Adipocyte (in vitro differentiated cells): Measurements from ENCODE around the gene FBXL14.
A peak's percentile ranks its signal among the peaks of the same experiment; 100 is the strongest.

Experiments
- DNase-seq: peaks from one replicate; pipeline ENCODE4 v3.0.0-alpha.2; 2015; ENCODE audit warnings: low read depth
- H3K27me3 ChIP-seq: replicated peaks from 2 replicates; pipeline ENCODE4 v1.7.0; 2013; ENCODE audit warnings: mild to moderate bottlenecking, low read length, moderate library complexity; ENCODE audit not compliant: control insufficient read depth, insufficient read depth
- H3K36me3 ChIP-seq: 2 replicates; pipeline ENCODE4 v1.7.0; 2013; ENCODE audit warnings: low read length, mild to moderate bottlenecking, moderate library complexity; ENCODE audit not compliant: control insufficient read depth, insufficient read depth, severe bottlenecking
- H3K4me1 ChIP-seq: 2 replicates; pipeline ENCODE4 v1.7.0; 2013; ENCODE audit warnings: mild to moderate bottlenecking, low read length, moderate library complexity; ENCODE audit not compliant: control insufficient read depth, insufficient read depth
- H3K4me3 ChIP-seq: 2 replicates; pipeline ENCODE4 v1.7.0; 2013; ENCODE audit warnings: mild to moderate bottlenecking, low read length, moderate library complexity
- H3K9ac ChIP-seq: 2 replicates; pipeline ENCODE4 v1.7.0; 2013; ENCODE audit warnings: mild to moderate bottlenecking, low read length, moderate library complexity
- H3K9me3 ChIP-seq: 2 replicates; pipeline ENCODE4 v1.7.0; 2013; ENCODE audit warnings: mild to moderate bottlenecking, low read length, moderate library complexity; ENCODE audit not compliant: control insufficient read depth

FBXL14 gene

DNA sequence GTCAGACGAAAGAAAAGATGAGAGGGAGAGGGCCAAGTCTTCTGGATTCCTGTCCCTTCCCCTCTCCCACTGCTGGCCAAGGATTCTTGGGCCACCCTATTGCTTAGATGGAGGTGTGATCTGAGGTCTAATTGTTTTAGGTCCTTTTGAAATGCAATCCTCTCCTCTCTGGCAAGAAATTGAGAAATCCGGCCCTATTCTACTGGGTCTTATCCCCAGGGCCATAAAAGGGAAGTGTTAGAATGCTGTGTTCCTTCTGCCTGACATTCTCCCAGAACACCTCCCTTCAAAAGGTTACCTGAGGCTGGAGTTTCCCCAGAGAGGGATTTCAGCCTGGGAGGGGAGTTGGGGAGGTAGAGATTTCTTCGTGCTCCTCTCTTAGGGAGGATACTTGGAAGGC is 39.1 kb upstream of the FBXL14 start:
- no peaks in the 10 kb centered on the region for H3K36me3 ChIP-seq

DNA sequence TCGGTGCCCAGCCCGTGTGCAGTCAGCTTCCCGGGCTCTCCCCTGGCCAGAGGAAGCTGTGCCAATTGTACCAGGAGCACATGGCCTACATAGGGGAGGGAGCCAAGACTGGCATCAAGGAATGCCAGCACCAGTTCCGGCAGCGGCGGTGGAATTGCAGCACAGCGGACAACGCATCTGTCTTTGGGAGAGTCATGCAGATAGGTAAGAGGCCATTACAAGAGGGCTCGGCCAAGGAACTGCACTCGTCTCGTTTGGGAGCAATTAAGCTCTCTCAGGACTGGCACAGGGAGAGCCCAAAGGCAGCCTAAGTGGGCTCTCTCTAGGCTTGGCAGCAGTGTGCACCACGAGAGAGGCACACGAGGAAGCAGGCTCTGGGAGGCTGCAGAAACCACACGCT is 38.3 kb upstream of the FBXL14 start:
- no peaks in the 10 kb centered on the region for H3K9me3 ChIP-seq
- H3K9ac ChIP-seq: no peak overlapping the region
- no peaks in the 10 kb centered on the region for H3K27me3 ChIP-seq
- H3K4me1 ChIP-seq: peaks cover 17% of the 10 kb centered on the region
- H3K36me3 ChIP-seq: no peaks in the 10 kb centered on the region
- no peak for DNase-seq
- no peak overlapping the region for H3K4me3 ChIP-seq

More for the DNA sequence above, 39.1 kb upstream of the FBXL14 start:
- Histone ChIP-seq H3K27me3 (no peaks in the 10 kb centered on the region), H3K9me3 (no peaks in the 10 kb centered on the region), H3K9ac (no peak overlapping the region), H3K4me1 (peaks cover 17% of the 10 kb centered on the region), H3K4me3 (no peak overlapping the region)
- DNase-seq: no peak

DNA sequence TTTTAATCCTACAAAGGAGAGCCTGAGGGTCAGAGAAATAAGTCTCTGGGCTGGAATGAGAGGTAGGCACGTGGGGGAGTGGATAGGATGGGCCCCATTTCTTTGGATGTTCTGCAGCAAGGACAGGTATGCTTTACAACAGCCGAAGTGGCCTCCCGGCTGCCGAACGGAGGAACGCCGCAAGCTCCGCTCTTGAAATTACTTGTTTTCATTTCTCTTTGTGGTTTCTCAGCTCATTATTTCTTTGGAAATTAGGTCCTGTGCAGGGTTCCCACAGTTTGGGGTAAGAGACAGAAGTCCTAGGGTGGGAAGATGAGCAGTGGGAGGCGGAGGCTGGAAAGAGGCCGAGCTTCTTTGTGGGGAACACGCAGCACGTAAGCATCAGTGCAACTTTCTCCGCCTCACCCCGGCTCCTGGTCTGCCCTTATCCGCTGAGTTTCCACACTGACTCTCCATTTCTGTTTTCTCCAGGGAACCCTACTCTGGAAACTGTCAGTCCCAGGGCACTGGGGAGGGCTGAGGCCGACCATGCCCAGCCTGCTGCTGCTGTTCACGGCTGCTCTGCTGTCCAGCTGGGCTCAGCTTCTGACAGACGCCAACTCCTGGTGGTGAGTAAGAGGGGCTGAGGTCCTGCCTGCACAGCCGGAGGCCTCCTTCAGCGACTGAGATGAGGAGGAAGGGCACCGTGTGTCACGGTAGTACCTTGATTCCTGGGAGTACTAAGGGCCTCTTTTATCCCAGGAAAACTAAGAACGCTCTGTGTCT is 36.6 kb upstream of the FBXL14 start:
- Histone ChIP-seq H3K9ac (peak overlapping the region; percentile 67), H3K36me3 (no peaks in the 10 kb centered on the region), H3K27me3 (no peaks in the 10 kb centered on the region), H3K4me3 (peak overlapping the region; percentile 77), H3K4me1 (peaks cover 17% of the 10 kb centered on the region), H3K9me3 (no peaks in the 10 kb centered on the region)
- DNase-seq: no peak

DNA sequence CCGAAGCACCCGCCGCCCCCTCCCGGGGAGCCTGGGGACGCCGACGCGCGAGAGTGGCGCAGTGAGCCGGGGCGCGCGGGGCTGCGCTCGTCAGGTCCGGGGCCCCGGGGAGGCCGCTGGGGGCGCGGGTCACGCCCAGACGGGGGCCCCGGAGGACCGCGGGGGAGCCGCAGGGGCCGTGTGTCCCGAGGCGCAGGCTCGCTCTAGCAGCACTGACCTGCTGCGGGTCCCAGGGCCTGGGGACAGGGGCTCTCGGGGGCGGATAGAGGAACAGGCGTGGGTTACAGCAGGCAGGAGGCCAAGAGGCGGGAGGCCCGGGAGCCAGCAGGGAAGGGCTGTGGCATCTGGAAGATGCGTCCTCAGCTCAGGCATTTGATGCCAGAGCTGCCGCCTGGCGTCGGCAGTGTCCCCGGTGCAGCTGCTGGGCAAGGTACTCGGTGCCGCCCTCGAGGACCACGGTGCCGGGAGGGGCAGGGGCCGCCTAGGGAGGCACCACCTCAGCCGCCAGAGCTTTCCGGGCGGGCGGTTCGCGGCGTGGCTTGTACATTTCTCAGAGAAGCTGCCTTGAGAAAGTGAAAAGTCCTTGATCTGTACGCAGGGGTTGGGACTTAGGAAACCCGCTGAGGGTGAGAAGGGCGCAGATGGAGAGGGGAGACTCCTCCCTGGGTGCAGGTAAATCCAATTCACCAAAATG is 35.9 kb upstream of the FBXL14 start:
- H3K9me3 ChIP-seq: no peaks in the 10 kb centered on the region
- H3K4me1 ChIP-seq: peaks cover 24% of the 10 kb centered on the region
- no peaks in the 10 kb centered on the region for H3K36me3 ChIP-seq
- no peaks in the 10 kb centered on the region for H3K27me3 ChIP-seq
- H3K4me3 ChIP-seq: peak overlapping the region; percentile 77
- DNase-seq: peak; percentile 28
- H3K9ac ChIP-seq: peak overlapping the region; percentile 67

DNA sequence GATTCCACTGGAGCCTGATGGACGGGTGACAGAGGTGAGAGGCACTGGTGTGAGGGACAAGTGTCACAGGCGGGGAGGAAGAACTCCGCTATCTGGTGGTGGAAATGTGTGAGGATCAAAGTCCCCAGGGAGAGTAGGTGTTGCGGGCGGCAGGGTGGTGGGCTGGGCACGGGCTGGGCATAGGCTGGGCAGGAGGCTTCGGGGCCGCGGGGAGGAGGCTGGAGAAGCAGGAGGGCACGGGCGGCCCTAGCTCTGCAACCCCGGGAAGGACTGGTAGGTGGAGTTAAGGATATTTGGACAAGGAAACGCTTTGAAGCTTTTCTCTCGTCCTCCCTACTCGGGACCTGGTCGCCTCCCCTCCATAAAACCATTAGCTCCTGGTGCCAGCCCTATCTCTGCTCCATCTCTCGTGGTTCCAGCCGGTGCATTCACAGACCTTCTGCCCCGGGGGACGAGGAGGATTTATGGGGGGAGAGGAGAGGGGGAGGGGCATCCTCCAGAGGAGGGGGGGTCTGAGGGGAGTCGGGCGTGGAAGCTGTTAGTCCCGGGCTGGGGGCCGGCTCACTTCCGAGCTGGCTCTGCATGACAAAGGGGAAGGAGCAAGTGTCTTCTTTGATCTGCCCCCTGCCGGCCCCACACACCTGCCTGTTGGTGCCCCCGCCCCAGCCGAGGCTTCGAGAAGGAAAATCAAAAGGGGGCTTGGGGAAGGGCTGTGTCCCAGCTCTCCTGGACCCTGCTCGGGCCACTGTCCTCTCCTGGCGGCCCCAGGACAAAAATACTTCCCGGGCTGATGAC is 35.2 kb upstream of the FBXL14 start:
- H3K36me3 ChIP-seq: no peaks in the 10 kb centered on the region
- H3K27me3 ChIP-seq: no peaks in the 10 kb centered on the region
- H3K4me3 ChIP-seq: peak overlapping the region; percentile 77
- H3K4me1 ChIP-seq: peaks cover 24% of the 10 kb centered on the region
- no peaks in the 10 kb centered on the region for H3K9me3 ChIP-seq
- H3K9ac ChIP-seq: peak overlapping the region; percentile 67
- no peak for DNase-seq

DNA sequence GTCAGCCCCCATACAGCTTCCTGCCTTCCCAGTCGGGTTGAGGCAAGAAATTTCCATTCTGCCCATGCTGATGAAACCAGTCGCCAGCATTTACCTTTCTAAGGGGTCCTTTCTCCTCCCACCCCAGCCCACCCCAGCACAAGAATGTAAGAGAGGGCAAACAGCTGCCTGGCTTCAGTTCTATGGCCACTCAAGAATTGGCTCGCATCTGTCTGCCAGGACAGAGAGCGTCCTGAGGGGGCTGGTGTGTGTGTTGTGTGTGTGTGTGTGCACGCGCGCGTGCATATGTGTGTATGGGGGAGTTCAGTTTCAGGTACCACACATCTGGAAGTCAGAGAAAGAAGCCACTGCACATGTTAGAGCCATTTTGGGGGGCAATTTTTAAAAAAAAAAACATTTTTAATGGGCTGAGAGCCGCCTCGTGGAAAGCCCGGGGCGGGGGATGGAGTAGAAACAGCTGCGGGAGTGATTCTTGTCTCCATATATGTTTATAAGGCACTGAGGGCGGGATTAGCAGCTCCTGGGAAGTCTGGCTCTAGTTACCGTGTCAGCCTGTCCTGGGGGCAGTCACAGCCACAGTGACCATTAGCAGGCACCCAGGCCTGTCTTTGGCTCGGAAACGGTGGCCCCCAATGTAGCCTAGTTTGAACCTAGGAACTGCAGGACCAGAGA is 34.4 kb upstream of the FBXL14 start, which contains the start of gene WNT5B:
WNT5B (plus strand) TSS at position 566 of the 672 bp plus-strand sequence. CDS start 2,124 bp downstream, outside the sequence.
- Histone ChIP-seq H3K9me3 (no peaks in the 10 kb centered on the region), H3K27me3 (no peaks in the 10 kb centered on the region), H3K36me3 (no peaks in the 10 kb centered on the region), H3K4me3 (peak within 1 kb of the TSS; percentile 77), H3K9ac (peak within 1 kb of the TSS; percentile 67), H3K4me1 (peaks cover 24% of the 10 kb centered on the region)
- DNase-seq: no peak

- H3K9me3 ChIP-seq: no peaks in the 10 kb centered on the region
- no peak overlapping the region for H3K9ac ChIP-seq
- H3K36me3 ChIP-seq: no peaks in the 10 kb centered on the region
- H3K4me1 ChIP-seq: peaks cover 28% of the 10 kb centered on the region
- DNase-seq: no peak
- H3K27me3 ChIP-seq: no peaks in the 10 kb centered on the region
- H3K4me3 ChIP-seq: no peak overlapping the region
Observed at GRCh38 chr12:1622406-1622805, 28.0 kb upstream of the FBXL14 start.

DNA sequence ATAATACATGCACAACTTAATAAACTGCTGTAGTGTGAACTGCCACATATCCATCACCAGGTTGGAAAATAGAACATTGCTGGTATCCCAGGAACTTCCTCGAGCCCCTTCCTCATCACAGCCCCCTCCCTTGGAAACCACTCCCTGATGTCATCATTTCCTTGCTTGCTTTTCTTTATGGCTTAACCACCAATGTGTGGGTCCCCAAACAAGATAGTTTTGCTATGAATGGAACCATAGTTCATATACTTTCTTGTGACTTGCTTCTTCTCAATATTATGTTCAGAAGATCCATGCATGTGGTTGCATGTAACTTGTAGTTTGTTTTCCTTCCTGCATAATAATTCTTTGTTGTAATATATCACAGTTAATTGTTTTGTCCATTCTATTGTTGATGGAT is 25.7 kb upstream of the FBXL14 start:
- Histone ChIP-seq H3K27me3 (no peaks in the 10 kb centered on the region), H3K36me3 (no peaks in the 10 kb centered on the region), H3K9ac (no peak overlapping the region), H3K4me3 (no peak overlapping the region), H3K4me1 (peaks cover 19% of the 10 kb centered on the region), H3K9me3 (no peaks in the 10 kb centered on the region)
- no peak for DNase-seq

GRCh38 chr12:1619587-1619986 is 25.2 kb upstream of the FBXL14 start:
- Histone ChIP-seq H3K9me3 (no peaks in the 10 kb centered on the region), H3K27me3 (no peaks in the 10 kb centered on the region), H3K36me3 (no peaks in the 10 kb centered on the region), H3K4me1 (peaks cover 17% of the 10 kb centered on the region), H3K4me3 (peak overlapping the region; percentile 57), H3K9ac (peak overlapping the region; percentile 44)
- DNase-seq: no peak

DNA sequence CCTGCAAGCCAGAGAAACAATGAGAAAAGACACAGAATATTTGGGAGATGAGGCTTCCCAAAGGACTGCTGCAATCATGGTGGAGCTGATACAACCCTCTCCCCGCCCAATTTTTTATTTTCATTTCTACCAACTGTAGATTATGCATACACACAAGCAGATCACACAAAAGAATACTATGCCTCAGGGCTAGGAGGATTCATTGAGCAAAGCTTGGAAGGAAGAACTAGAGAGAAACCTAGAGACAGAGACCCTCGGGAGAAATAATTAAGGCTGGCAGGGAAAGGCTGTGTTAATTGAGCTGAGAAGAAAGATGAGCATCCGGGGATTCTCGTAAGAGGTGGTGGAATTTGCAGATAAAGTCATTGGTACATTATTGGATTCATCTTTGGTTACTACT is 24.8 kb upstream of the FBXL14 start:
- Histone ChIP-seq H3K4me1 (peaks cover 17% of the 10 kb centered on the region), H3K27me3 (no peaks in the 10 kb centered on the region), H3K9ac (peak overlapping the region; percentile 44), H3K36me3 (no peaks in the 10 kb centered on the region), H3K4me3 (peak overlapping the region; percentile 57), H3K9me3 (no peaks in the 10 kb centered on the region)
- DNase-seq: no peak
